Stimulated activated CD4-positive, alpha-beta T cell treated with anti-CD3 and anti-CD28 coated beads, Interleukin-2, amount 100 ng/mL, for 48 hours (primary cell): ENCODE data around the gene CNKSR1.
A peak's percentile ranks its signal among the peaks of the same experiment; 100 is the strongest.

Experiments
- DNase-seq, 2 donors: peaks; one replicate each; pipeline ENCODE4 v3.0.0-alpha.2; 2020

The CNKSR1 gene

GRCh38 chr1:26161415-26162219 lies 15.7 kb upstream of the CNKSR1 start:
- DNase-seq, result peak; percentile 18 to 26

- no peak for DNase-seq
Measured at GRCh38 chr1:26162220-26162709, 15.0 kb upstream of the CNKSR1 start.

GRCh38 chr1:26163684-26164035 lies 13.6 kb upstream of the CNKSR1 start:
- no peak for DNase-seq

GRCh38 chr1:26164036-26164860 lies 13.0 kb upstream of the CNKSR1 start:
- DNase-seq, result peak; percentile 48 to 53

GRCh38 chr1:26164861-26165842 lies 12.1 kb upstream of the CNKSR1 start:
- no peak for DNase-seq

GRCh38 chr1:26166719-26167281 lies 10.5 kb upstream of the CNKSR1 start:
- DNase-seq, result no peak

- DNase-seq, result no peak
Measured at GRCh38 chr1:26168410-26169197, 8.7 kb upstream of the CNKSR1 start, which contains the start of gene C1orf232. Gene C1orf232 (minus strand): TSS chr1:26168963. CDS start chr1:26168499, 464 bp downstream.

- DNase-seq, result no peak
Measured at GRCh38 chr1:26169198-26169554, 8.1 kb upstream of the CNKSR1 start.

- peak; percentile 88 to 90 for DNase-seq
Measured at GRCh38 chr1:26169669-26170471, 7.4 kb upstream of the CNKSR1 start, which contains the start of gene ZNF593. Gene ZNF593 (plus strand): TSS chr1:26169908. CDS start chr1:26169984, 76 bp downstream.

GRCh38 chr1:26170472-26170821 lies 6.8 kb upstream of the CNKSR1 start:
- no peak for DNase-seq

GRCh38 chr1:26171084-26172072 lies 5.9 kb upstream of the CNKSR1 start, which contains the start of gene ZNF593OS:
Gene ZNF593OS (minus strand): TSS chr1:26171832. CDS start chr1:26171661, 171 bp downstream.
- no peak for DNase-seq

- no peak for DNase-seq
Measured at GRCh38 chr1:26175346-26175745, 1.9 kb upstream of the CNKSR1 start.

GRCh38 chr1:26180010-26180506 lies 2.8 kb downstream of the CNKSR1 start:
- DNase-seq, result no peak

- no peak for DNase-seq
Measured at GRCh38 chr1:26181586-26182382, 4.5 kb downstream of the CNKSR1 start.

- no peak for DNase-seq
Measured at GRCh38 chr1:26182383-26182696, 5.0 kb downstream of the CNKSR1 start.

- DNase-seq, result no peak
Measured at GRCh38 chr1:26184086-26184485, 6.8 kb downstream of the CNKSR1 start.

GRCh38 chr1:26184883-26185282 lies 7.6 kb downstream of the CNKSR1 start:
- DNase-seq, result no peak

- no peak for DNase-seq
Measured at GRCh38 chr1:26187882-26188281, 10.6 kb downstream of the CNKSR1 start.
